HG03066 (cell line): ENCODE data around the gene S100A3.

Experiments used
- ATAC-seq: cut with Tn5 transposase; IDR thresholded peaks from one replicate; pipeline ENCODE4 v1.9.1; 2021; ENCODE audit warnings: low read depth; ENCODE audit not compliant: unreplicated experiment

S100A3 gene

DNA sequence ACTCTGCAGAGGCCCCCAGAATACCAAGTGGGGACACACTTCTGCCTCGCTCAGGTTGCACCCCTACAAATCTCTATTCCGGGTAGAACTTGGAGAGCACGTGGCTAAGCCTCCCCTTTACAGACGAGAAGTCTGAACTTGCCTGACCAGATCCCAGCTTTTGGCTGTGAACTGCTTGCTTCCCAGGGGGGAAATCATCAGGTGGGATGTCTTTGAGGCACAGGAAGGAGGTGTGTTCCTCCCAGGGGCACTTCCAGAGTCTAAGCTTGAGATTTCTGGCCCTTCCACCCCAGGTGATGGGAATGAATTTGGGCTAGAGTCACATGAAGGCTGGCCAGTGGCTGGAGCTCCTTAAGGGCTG, 1.3 kb upstream of the S100A3 start:
- ATAC-seq, result no peak

DNA sequence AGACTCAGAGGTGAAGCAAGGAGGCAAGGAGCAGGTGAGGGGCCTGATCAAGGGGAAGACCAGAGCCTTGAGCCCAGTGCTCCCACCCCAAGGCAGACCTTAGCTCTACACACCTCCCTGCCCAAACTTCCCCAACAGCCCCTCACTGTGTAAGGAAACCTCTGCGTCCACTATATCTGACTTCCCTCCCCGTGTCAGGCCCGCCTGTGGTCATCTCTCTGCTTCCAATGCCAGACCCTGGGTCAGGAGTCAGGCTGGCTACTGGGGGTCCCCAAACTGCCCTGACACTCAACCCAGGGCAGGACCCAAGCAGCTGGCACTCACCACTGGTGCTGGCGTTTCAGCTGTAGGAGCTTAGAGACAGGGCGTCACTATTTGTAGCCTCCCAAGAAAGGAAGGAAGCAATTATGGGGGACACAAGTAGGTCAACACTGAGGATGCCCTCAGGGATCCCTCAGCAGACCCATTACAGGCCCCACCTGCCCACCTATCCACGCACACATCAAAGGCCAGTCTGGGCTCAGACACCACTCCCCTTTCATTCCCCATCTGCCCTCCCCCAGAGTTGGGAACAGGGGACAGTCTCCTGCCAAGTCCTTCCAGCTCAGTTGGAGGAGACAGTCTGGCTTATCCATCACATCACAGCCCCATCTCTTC, 811 bp upstream of the S100A3 start:
- no peak for ATAC-seq

DNA sequence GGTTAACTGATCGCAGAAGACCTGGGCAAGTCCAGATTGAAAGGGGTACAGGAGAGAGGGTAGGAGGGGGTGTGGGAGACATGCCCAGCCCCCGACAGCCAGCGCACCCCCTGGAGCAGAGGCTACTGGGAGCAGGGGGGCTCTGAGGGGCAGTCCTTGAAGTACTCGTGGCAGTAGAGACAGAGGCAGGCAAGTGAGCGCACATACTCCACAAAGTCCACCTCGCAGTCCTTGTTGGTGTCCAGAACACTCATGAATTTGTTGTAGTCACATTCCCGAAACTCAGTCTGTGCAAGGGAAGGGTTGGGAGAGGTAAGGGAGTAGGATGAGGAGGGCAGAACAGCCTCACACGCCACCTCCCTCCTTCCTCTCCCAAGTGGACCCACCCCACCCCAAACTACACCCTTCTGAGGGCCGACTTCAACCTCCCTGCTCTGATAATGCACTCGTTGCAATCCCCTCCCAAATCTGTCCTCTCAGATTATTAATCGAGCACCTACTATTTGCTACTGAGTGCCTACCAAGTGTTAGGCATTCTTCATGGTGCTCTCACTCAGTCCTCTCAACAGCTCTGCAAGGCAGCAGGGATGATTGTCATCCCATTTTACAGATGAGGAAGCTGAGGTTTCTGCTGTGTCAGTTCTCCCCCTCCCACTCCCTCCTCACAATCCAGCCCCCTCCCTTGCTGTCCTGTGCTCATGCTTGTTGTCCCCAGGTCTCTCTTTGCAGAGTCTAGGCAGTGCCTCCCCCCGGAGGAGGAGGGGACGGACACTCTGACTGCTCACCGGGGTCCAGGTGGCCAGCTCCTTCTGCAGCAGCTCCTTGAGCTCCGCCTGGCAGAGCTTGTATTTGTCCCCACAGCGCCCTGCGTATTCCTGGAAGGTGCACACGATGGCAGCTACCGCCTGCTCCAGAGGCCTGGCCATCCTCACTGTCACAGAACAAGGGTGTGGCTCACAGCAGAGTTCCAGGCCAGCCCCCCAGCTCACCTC, 1.2 kb downstream of the S100A3 start:
- no peak for ATAC-seq

DNA sequence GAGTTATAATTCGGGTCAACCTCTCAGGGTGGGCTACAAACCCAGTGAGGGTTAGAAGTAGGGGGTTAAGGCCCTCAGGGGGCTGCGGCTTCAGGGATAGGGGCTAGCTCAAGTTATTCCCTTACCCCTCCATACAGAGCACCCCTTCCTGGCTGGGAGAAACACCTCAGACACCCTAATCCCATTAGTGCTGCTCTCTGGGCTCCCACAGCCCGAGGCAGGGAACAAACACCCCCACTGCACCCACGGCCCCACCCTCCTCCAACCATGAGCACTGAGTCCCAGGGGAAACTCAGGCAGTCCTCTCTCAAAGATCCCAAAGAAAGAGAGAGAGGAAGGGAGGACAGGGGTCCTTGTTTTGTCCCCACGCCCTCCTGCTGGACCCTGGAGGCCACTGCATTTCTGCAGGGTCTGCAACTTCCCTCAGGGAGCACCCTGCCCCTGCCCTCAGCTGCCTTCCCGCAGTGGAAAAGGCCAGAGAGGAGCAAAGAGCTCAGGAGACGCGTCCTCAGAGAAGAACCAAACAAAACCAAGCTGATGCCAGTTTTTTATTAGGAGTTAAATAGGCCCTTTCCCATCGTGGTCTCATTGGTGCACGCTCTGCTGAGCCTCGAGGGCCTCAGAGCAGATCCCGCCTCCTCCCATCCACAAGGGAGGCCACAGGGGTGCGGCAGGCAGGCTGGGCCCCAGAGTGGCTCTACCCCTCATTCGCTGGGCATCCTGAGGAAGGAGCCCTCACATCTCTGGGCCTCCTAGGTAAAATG, 2.1 kb downstream of the S100A3 start:
- no peak for ATAC-seq

DNA sequence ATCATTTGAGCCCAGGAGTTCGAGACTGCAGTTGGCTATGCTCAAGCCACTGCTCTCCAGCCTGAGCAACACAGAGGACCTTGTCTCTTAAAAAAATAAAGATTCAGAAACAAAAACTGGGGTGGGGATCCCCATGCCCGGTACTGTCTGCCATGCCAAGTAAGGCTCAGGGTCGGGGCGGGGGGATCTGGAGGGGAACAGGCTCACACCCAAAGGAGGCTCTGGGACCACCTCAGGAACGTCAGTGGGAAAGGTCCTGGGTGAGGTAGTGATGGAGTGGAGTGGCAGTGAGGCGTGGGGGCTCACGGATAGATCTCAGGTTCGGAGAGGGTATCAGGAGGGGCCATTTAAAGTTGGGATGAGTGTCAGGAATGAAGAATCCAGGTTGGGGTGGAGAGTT, 2.7 kb downstream of the S100A3 start:
- ATAC-seq, result no peak

DNA sequence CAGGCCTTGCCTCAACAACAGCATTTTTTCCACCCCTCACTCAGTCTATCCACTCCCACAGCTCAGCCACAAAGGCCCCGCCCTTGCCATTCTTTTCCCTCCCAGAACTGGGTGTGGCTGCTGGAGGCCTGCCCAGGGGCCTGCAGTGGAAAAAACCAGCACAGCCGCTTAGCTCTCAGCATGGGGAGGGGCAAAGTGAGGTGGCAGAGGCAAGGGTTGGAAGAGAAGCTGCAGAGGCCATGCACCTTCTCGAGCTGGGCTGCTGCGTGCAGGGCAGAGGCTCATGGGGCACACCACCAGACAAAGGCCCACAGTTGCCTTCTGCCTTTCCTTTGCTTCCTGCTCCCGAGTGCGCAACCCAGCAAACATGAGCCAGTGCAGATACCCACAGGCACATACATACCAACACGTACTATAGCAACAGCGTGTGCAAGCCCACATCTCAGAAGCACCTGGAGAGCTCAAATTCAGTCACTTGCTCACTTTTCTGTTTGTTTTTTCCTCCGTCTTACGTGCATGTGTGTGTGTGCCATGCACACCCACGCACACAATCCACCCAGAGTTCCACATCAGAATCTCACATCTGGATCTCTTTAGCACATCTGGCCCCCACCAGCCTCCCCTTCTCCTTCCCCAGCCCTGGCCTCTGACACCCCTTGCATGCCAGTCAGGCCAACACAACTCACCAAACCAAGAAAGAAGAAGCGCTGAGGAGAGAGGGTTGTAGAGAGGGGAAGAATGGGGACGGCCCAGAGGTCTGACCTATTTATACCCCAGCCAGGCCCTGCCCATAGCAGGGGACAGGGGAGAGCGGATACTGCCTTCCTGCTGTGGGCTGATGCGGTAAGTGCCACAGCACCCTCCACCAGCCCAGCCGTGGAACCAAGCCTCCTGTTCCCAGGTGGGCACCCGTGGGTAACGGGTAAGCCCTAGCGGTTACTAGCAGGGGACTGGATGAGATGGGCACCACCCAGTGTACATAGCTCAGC, 3.7 kb downstream of the S100A3 start, which contains the start of gene S100A4:
TSS of gene S100A4 (minus strand) at position 740 of the 989 bp plus-strand sequence. CDS start 1,012 bp downstream, outside the sequence.
- ATAC-seq, result peak; percentile 55

DNA sequence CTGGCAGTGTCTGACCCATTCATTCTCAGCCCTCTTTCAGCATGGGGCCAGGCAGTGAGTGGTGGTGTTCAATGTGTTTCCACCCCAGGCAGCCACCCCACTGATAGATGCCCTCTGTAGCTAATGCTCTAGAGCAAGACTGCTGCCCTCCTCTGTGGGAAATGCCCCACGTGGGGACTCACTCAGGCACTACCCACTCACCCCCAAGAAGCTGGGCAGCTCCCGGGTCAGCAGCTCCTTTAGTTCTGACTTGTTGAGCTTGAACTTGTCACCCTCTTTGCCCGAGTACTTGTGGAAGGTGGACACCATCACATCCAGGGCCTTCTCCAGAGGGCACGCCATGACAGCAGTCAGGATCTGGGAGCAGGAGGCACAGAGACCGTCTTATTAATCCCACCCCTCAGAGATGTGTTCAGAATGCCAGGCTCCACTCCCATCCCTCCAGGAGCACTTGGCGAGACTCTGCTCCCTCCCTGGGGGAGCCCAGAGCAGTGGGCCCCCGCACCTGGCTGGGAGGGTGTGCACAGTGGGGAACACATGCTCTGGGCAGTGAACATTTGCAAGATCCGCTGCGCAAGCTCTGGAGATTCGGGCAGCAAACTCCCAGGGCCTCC, 4.5 kb downstream of the S100A3 start:
- no peak for ATAC-seq

DNA sequence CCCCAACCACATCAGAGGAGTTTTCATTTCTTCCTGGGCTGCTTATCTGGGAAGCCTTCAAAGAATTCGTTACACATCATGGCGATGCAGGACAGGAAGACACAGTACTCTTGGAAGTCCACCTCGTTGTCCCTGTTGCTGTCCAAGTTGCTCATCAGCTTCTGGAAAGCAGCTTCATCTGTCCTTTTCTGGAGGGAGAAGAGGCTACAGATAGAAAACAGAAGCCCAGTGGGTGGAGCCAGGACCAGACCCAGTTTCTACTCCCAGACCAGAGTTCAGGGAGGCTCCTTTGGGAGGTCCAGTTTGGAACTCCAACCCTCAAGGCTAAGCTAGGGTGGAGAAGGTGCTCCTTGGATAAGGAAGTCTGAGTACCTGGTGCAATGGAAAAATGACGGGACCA, 5.3 kb downstream of the S100A3 start:
- no peak for ATAC-seq

DNA sequence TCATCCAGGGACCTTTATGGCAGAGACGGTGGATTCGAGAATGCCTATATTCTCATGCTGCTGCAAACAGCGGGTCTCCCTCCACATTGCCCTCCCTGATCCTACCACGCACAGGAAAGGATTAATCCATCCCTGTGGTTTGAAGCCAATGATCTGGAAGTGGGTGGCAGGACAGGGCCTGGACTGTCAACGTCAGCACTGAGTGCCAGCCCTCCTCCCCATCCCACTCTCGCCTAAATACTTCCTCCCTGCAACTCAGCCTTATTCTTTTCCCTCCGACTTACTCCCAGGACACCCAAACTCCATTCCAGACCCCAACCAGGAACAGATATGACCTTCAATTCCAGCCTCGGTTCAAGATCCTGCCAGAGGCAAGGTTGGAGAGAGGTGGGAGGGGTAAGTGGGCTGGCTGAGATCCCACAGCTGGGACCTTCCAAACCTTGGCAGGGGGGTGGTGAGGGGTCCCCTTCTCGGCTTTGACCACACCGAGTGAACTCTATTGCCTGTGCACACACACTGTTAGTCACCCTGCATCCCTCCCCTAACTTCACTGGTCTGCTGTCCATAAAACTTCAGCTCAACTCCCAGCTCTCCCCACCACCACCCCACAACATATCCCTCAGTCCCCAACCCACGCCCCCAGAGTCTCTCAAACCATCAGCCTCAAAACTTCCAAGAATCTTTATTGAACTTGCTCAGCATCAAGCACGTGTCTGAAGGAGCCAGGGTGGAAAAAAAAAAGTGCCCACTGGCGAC, 5.9 kb downstream of the S100A3 start:
- ATAC-seq, result no peak

DNA sequence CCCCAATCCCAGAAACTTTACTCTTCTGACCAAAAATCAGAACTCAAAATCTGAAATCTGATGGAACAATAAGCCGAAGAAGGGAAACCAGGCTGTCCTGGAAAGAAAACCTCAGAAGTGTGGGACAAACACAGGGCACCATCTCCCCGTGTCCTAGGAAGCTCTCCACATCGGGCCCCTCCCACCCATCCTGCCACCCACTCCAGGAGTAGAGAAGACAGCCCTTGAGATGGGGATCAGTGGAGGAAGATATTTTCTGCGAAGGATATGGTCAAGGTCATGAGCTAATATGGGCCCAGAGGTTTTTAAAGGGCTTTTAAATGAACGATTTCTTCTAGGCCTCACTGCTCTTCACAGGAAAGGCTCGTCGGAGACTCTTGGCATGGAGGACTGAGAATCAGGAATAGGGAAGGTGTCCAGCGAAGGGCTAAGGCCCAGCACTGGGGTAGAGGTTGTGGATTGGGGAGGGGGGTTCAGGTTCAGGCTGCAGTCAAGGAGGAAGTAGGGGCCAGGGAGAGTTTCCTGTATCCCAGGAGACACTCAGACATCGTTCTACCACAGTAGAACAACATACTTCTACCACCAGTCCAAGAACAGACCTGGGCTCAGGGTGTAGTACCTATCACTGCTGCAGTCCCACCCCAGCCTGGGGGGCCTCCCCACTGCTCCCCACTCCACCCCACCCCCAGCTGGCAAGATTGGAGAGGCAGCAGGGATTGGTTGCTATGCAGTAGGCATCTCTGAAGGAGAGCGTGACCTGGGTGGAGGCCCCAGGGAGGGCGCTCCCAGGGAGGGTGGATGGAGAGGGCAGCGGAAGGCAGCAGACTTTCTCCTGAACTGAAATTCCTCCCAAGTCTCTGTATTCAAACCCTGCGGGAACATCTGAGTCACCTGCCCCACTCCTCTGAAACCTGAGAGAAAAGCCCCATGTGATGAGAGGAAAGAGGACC, 7.1 kb downstream of the S100A3 start:
- ATAC-seq, result no peak

DNA sequence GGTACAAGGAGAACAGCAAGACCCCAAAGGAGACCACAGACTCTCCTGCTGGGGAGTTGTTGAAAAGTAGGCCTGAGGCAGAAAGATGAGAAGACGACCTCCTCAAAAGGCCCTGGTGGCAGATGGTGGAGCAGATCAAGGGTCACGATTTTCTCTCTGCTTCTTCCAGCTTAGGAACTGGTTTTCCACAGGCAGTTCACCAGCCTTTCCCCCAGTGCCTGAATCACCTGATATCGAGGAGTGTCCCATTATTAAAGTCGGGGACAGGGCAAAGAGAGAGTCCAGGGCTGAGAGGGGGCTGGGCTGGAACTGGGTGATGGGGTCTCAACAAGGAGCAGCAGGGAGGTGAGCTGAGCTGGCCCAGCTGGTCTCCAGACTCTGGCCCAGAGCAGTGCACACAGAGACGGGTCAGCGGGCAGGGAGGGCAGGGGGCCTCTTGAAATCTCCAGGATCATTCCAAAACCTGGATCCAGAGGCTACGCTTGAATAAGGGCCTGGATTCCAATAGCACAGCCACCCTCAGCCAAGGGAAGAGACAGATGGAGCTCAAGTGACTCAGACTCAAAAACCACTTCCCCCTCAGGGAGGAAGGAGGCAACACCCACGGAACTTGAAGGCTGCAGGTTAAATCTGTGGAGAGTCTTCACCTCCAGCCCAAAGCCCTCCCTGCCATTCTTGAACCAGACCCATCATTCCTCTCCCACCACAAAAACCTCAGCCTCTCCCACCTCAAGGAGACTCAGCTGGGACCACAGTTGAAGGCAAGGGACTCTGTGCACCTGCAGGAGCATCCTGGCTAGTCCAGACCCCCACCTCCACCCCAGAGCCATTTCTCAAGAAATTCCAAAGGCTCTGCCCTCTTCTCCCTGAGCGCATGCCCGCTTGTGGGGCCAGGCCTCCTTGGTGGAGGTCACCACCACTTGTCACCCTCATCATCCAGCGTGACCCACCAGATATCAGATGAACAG, 8.4 kb downstream of the S100A3 start, which contains the start of gene S100A5:
TSS of gene S100A5 (minus strand) at position 541 of the 968 bp plus-strand sequence. CDS start 743 bp downstream, outside the sequence.
- no peak for ATAC-seq

DNA sequence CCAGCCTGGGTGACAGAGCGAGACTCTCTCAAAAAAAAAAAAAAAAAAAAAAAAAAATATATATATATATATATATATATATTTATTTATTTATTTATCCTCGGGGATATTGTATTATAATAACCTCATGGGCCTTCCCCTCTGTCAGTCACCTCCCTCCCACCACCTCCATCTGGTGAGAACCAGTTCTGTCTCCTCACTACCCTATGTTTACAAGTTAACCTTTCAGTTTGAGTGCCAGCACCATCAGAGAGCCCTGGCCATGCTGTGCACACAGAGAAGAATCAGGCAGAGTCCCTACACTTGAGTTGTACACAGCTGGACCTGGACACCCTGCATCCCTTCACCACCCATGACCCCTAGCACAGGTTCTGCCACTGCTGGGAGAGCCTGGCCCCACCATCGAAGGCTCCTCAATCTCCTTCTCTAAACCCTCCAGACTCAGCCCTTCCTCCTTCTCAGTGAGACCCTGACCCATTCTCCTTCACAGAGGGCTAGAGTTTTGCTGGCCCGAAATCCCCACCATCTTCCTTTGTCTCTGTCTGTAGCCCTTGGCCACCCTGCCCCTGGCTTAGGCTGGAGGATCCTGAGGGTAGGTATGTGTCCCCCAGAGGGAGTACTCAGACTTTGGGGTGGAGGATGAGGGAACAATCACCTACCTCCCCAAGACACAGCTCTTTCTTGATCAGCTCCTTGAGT, 9.5 kb downstream of the S100A3 start:
- no peak for ATAC-seq

DNA sequence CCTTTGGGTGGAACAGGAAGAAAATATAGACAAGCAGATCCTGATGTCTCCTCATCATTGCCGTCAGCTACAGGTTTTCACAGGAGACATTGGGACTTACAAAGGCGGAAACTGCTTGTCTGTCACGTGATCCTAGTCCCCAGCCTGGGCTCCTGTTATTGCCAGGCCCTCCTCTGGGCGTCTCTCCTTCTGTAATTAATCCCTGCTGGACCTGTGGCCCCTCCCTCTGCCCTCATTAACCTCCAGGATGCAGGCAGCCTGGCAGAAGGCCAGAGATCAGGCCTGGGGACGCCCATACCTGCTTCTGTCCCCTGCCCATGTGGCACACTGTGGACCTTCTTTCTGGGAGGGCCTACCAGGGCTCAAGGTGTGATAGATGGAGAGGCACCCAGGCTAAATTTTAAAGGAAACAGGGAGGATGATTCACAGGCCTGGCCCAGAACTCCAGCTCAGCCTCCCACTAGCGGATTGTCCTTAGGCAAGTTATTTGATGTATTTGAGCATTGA, 10.7 kb downstream of the S100A3 start:
- no peak for ATAC-seq

DNA sequence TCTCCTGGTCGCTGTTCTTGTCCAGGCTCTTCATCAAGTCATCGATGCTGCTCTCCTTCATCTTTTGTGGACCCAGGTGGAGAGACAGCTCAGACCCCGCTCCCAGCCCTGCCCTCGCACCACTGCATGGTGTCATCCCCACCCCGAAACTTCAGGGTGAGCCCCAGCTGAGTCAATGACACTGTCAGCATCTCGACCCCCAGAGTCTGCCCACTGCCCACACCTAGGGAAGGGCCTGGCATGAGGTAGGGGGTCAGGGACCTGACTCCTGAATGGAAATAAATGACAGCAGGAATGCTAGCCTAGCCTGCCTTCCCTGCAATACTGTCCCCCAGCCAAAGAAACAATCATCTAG, 11.7 kb downstream of the S100A3 start:
- no peak for ATAC-seq

DNA sequence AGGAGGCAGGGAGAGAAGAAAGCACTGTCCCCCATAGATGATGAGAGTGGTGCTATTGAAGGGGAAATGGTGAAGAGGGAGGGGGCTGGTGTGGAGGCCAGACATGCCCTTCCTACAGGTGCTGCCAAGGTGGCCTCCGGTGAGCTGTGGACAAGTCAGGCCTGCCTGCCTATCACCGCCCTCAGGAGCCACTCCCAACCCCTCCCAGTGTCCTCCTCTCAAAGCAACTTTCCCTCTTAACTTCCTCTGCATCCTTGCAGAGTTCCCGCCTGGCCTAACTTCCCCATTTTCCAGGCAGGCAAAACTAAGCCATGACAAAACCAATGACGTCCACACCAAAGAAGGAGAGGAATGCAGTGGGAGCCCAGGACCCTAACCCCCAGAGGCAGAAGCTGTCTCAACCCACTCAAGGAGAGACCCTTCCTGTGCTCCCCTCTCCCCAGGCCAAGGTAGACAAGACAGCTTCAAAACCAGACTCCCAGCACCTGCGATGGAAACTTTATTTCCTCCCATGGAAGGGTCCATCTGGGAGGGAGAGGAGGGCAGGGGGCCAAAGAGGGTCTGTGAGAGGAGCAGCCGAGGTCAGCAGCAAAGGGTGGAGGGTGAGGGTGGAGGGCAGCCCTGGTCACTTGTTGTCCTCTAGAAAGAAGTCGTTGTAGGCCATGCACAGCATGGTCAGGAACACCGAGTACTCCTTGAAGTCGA, 12.2 kb downstream of the S100A3 start:
- ATAC-seq, result no peak
